Psoas muscle (tissue), 8 donors: ENCODE measurements around the gene RMDN2. TPM values are rescaled to one million over a fixed set of nuclear protein-coding genes. Genes with fewer than 3 reads are reported as not detected.

Experiments
- ATAC-seq, 4 donors: fragments of 200-7000 bp; cut with Tn5 transposase; one replicate each; pipeline ENCODE4 v1.9.1; 2020; ENCODE audit warnings: moderate library complexity in 3 of 4, mild to moderate bottlenecking in 2 of 4
- DNase-seq, 2 donors: peaks; one replicate each; pipeline ENCODE4 v3.0.0-alpha.2; 2020
- H3K27ac ChIP-seq: fragments of 200-600 bp; one replicate; pipeline ENCODE4 v1.8.0; 2022
- H3K27me3 ChIP-seq, 3 donors: fragments of 200-600 bp in 1 of 3; one replicate each; pipeline versions ENCODE4 v1.6.1 to v1.8.0; 2013 to 2022; ENCODE audit warnings: low read length in 2 of 3, mild to moderate bottlenecking in 2 of 3, moderate library complexity in 1 of 3; ENCODE audit not compliant: insufficient read depth in 3 of 3
- H3K36me3 ChIP-seq, 2 donors: fragments of 200-600 bp in 1 of 2; one replicate each; pipeline versions ENCODE4 v1.6.1 to v1.8.0; 2013 to 2022; ENCODE audit warnings: low read depth in 1 of 2, mild to moderate bottlenecking in 1 of 2, moderate library complexity in 1 of 2; ENCODE audit not compliant: insufficient read depth in 1 of 2
- H3K4me1 ChIP-seq: fragments of 200-600 bp; one replicate; pipeline ENCODE4 v1.8.0; 2022
- H3K4me3 ChIP-seq: fragments of 200-600 bp; one replicate; pipeline ENCODE4 v1.8.0; 2022; ENCODE audit warnings: mild to moderate bottlenecking
- H3K9me3 ChIP-seq: fragments of 200-600 bp; one replicate; pipeline ENCODE4 v1.8.0; 2022
- CTCF ChIP-seq: fragments of 200-600 bp; IDR thresholded peaks from one replicate; pipeline ENCODE4 v1.8.0; 2022; ENCODE audit warnings: antibody characterized with exemption
- WGBS, 3 donors: extraction: QIAGEN DNeasy Blood & Tissue Kit; methylation state at CpG; one replicate each; pipeline versions ENCODE4 v1.1.6 to v1.1.7; 2013; 5-methylcytosine and 5-hydroxymethylcytosine counted together
- intact Hi-C, 2 donors: fragments of 100-400 bp; cut with DNase I; formaldehyde crosslinking; loops; one replicate each; pipeline versions ENCODE4 v1.11.0 to v1.14.2; 2022
- polyA plus RNA-seq, 3 donors: library from polyadenylated mRNA; stranded (reverse); fragments of 200-250 nt; gene quantifications; one replicate each; pipeline ENCODE4 v1.2.3, GENCODE V29; 2013
- total RNA-seq, 4 donors: library from RNA; stranded (reverse); fragmentation: NEBNext Ultra II Directional in 2 of 4; extraction: Animal tissue kit (Norgen Biotek cat#: 25700) in 2 of 4; gene quantifications; one replicate each; pipeline versions ENCODE4 v1.2.1 to v1.2.4, GENCODE V29; 2021 to 2023
- donor health status: healthy with polysubstance abuse.
- donor health status: DM: no; HTN: no; CAD: no; lungs with moderate emphysema.
- donor health status: Bipolar disorder and iron deficiency.
- donor health status: healthy.
- donor health status: DM: yes; HTN: yes; CAD: no.
- donor health status: DM: no; HTN: no; CAD: no.
- donor health status: DM: no; HTN: no; CAD: no.
- donor health status: DM: yes; HTN: yes; CAD: no.

Gene RMDN2
- total and polyA plus RNA-seq, 7 donors: 2.1 to 5.5 (median 3.5) TPM

GRCh38 chr2:37918742-37919186, 6.3 kb upstream of the RMDN2 start:
- no peak overlapping the region for H3K4me3 ChIP-seq
- ATAC-seq (no peak), DNase-seq (no peak)
- no peaks in the 10 kb centered on the region for H3K27me3 ChIP-seq
- H3K9me3 ChIP-seq: no peaks in the 10 kb centered on the region
- peaks cover 9% of the 10 kb centered on the region for H3K4me1 ChIP-seq
- no peaks in the 10 kb centered on the region for H3K36me3 ChIP-seq
- no peak overlapping the region for H3K27ac ChIP-seq
- no peak for TF ChIP-seq CTCF
- intact Hi-C loops: no loop called here

- no peak overlapping the region for H3K27ac ChIP-seq
- no peak for TF ChIP-seq CTCF
- no peaks in the 10 kb centered on the region for H3K9me3 ChIP-seq
- H3K27me3 ChIP-seq: no peaks in the 10 kb centered on the region
- no peak overlapping the region for H3K4me3 ChIP-seq
- DNase-seq (no peak), ATAC-seq (no peak)
- intact Hi-C loops: no loop called here
- no peaks in the 10 kb centered on the region for H3K36me3 ChIP-seq
- H3K4me1 ChIP-seq: peaks cover 9% of the 10 kb centered on the region
- 89 to 98% (median 93%) methylated on average over 2 of the region's 2 CpGs for WGBS, 3 donors
Observed at GRCh38 chr2:37919631-37920032, 5.5 kb upstream of the RMDN2 start.

GRCh38 chr2:37920570-37920969, 4.5 kb upstream of the RMDN2 start:
- H3K4me1 ChIP-seq: peaks cover 9% of the 10 kb centered on the region
- H3K27ac ChIP-seq: no peak overlapping the region
- H3K27me3 ChIP-seq: no peaks in the 10 kb centered on the region
- WGBS, 3 donors: 71 to 76% (median 73%) methylated on average over 5 of the region's 5 CpGs
- intact Hi-C loops: no loop called here
- DNase-seq: no peak
- no peak for ATAC-seq
- H3K4me3 ChIP-seq: no peak overlapping the region
- TF ChIP-seq CTCF: no peak
- no peaks in the 10 kb centered on the region for H3K36me3 ChIP-seq
- H3K9me3 ChIP-seq: no peaks in the 10 kb centered on the region

GRCh38 chr2:37921781-37922180, 3.3 kb upstream of the RMDN2 start:
- 54 to 69% (median 60%) methylated on average over 5 of the region's 5 CpGs for WGBS, 3 donors
- H3K27ac ChIP-seq: no peak overlapping the region
- no peaks in the 10 kb centered on the region for H3K36me3 ChIP-seq
- intact Hi-C loops: no loop called here
- ATAC-seq: no peak
- TF ChIP-seq CTCF: no peak
- H3K27me3 ChIP-seq: no peaks in the 10 kb centered on the region
- H3K9me3 ChIP-seq: no peaks in the 10 kb centered on the region
- H3K4me1 ChIP-seq: peaks cover 10% of the 10 kb centered on the region
- no peak for DNase-seq
- no peak overlapping the region for H3K4me3 ChIP-seq

- intact Hi-C loops: no loop called here
- ATAC-seq: no peak
- Histone ChIP-seq H3K27ac (no peak overlapping the region), H3K27me3 (no peaks in the 10 kb centered on the region), H3K36me3 (no peaks in the 10 kb centered on the region), H3K4me1 (peaks cover 7% of the 10 kb centered on the region), H3K4me3 (no peak overlapping the region), H3K9me3 (no peaks in the 10 kb centered on the region)
- no peak for TF ChIP-seq CTCF
- no peak for DNase-seq
- 86 to 89% (median 87%) methylated on average over 13 of the region's 13 CpGs for WGBS, 3 donors
Observed at GRCh38 chr2:37923308-37924055, 1.6 kb upstream of the RMDN2 start.
